HL-60 (cell line): ENCODE data around the gene CEACAM19.
"Not testable (repeated sequence)": the region's sequence is repeated elsewhere in the genome, so short reads cannot be mapped to it uniquely, and the experiment has no call there.

Experiments used
- DNase-seq, 2 experiments: peaks; one replicate each; pipeline ENCODE4 v3.0.0-alpha.2; 2010 to 2020; ENCODE audit warnings: low read depth in 1 of 2, low spot score in 1 of 2
- H3K27ac ChIP-seq: fragments of 250-450 bp; sonication (Bioruptor Pico); replicated peaks from 2 replicates; pipeline ENCODE4 v1.5.1; 2020; ENCODE audit warnings: mild to moderate bottlenecking, moderate library complexity
- H3K27me3 ChIP-seq: fragments of 250-450 bp; sonication (Bioruptor Pico); 2 replicates; pipeline ENCODE4 v1.5.1; 2021; ENCODE audit warnings: mild to moderate bottlenecking, moderate library complexity; ENCODE audit not compliant: insufficient read depth, poor library complexity, severe bottlenecking
- H3K4me3 ChIP-seq: replicated peaks from 2 replicates; pipeline ENCODE4 v1.5.1; 2011; ENCODE audit warnings: mild to moderate bottlenecking, control low read depth, low read length; ENCODE audit not compliant: insufficient read depth
- CTCF ChIP-seq: IDR thresholded peaks from one replicate; pipeline ENCODE4 v1.5.1; 2011; ENCODE audit warnings: low read length, control low read depth, inconsistent platforms; ENCODE audit not compliant: insufficient read depth
- GABPA ChIP-seq: IDR thresholded peaks from 2 replicates; pipeline ENCODE4 v1.6.1; 2012; ENCODE audit warnings: low read depth
- POLR2AphosphoS5 ChIP-seq: IDR thresholded peaks from 2 replicates; pipeline ENCODE4 v1.6.1; 2012; ENCODE audit warnings: low read depth
- SPI1 ChIP-seq: IDR thresholded peaks from 2 replicates; pipeline ENCODE4 v1.6.1; 2012; ENCODE audit warnings: low read depth, mild to moderate bottlenecking, borderline replicate concordance
- TF ChIP-seq, protein P1 (sequence below): IDR thresholded peaks from 2 replicates; pipeline ENCODE4 v1.6.1; 2012; ENCODE audit warnings: low read depth; ENCODE audit not compliant: insufficient replicate concordance

The CEACAM19 gene

DNA sequence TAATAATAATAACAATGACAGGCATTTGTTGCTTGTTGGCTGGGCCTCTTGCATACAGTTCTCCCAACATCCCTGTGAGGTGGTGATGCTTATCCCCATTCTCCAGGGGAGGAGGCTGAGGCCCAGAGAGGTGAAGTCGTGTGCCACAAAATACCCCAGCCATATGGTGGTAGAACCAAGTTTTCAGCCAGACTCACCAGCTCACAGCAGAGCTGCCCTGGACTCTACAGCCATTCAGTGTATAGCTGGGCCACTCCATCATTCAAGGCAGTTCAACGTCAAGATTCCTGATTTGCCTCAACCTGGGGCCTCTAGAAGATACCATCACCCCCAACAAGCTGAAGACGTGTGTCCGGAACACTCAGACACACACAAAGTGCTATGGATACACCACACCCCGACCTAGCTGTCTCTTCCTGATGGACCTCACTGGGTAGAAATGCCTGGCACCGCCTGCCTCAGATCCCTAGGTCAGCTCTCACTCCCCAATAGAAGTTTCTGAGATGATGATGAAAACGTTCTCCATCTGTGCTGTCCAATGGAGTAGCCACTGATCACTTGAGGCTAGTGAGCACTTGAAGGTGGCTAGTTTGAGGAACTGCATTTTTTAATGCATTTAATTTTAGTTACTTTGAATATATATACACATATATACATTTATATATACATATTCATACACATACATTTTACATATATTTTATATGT lies 4.3 kb upstream of the CEACAM19 start:
- no peak for DNase-seq
- Histone ChIP-seq H3K27ac (no peak overlapping the region), H3K4me3 (no peak overlapping the region), H3K27me3 (no peaks in the 10 kb centered on the region)
- TF ChIP-seq CTCF (no peak), POLR2AphosphoS5 (0 out of 2 replicates have a peak, but pooled peaks have one; percentile 33), GABPA (no peak), SPI1 (peak; percentile 6; the same call in 1 of the 2 replicates)

DNA sequence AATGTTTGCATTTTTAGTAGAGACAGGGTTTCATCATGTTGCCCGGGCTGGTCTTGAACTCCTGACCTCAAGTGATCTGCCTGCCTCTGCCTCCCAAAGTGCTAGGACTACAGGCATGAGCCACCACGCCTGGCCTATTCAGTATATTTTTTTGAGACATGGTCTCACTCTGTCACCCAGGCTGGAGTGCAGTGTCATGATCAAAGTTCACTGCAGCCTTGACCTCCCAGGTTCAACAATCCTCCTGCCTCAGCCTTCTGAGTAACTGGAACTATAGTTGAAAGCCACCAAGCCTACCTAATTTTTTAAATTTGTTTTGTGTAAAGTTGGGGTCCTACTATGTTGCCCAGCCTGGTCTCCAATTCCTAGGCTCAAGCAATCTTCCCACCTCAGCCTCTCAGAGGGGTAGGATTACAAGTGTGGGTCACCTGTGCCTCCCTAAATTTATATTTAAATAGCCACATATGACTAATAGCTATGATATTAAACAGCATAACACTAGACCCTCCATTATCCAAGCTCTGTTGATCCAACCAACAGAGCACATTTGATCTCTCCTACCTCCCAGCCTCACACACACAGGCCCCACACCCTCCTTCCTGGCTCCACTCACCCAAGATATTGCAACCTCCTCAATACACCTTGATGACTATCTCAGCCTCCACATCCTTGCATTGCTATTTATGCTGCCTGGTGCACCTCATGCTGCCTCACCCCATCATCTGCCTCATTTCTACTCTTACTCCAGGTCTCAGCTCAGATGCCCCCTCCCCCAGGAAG lies 2.1 kb upstream of the CEACAM19 start:
- Histone ChIP-seq H3K4me3 (no peak overlapping the region), H3K27me3 (no peaks in the 10 kb centered on the region), H3K27ac (no peak overlapping the region)
- DNase-seq, result no peak
- TF ChIP-seq CTCF (no peak), SPI1 (no peak), GABPA (no peak), POLR2AphosphoS5 (no peak)
- TF ChIP-seq, protein P1, sequence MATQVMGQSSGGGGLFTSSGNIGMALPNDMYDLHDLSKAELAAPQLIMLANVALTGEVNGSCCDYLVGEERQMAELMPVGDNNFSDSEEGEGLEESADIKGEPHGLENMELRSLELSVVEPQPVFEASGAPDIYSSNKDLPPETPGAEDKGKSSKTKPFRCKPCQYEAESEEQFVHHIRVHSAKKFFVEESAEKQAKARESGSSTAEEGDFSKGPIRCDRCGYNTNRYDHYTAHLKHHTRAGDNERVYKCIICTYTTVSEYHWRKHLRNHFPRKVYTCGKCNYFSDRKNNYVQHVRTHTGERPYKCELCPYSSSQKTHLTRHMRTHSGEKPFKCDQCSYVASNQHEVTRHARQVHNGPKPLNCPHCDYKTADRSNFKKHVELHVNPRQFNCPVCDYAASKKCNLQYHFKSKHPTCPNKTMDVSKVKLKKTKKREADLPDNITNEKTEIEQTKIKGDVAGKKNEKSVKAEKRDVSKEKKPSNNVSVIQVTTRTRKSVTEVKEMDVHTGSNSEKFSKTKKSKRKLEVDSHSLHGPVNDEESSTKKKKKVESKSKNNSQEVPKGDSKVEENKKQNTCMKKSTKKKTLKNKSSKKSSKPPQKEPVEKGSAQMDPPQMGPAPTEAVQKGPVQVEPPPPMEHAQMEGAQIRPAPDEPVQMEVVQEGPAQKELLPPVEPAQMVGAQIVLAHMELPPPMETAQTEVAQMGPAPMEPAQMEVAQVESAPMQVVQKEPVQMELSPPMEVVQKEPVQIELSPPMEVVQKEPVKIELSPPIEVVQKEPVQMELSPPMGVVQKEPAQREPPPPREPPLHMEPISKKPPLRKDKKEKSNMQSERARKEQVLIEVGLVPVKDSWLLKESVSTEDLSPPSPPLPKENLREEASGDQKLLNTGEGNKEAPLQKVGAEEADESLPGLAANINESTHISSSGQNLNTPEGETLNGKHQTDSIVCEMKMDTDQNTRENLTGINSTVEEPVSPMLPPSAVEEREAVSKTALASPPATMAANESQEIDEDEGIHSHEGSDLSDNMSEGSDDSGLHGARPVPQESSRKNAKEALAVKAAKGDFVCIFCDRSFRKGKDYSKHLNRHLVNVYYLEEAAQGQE, result no peak

- DNase-seq, H3K27me3 ChIP-seq: not testable (repeated sequence)
Observed at GRCh38 chr19:44670027-44670426, 1.3 kb upstream of the CEACAM19 start.

GRCh38 chr19:44672226-44672625 lies 944 bp downstream of the CEACAM19 start:
- no peak overlapping the region for H3K27ac ChIP-seq
- DNase-seq, result no peak
- no peak for TF ChIP-seq CTCF
- no peak for TF ChIP-seq GABPA
- TF ChIP-seq SPI1, result no peak
- TF ChIP-seq POLR2AphosphoS5, result no peak
- TF ChIP-seq, protein P1, result no peak
- no peak overlapping the region for H3K4me3 ChIP-seq
- H3K27me3 ChIP-seq, result no peaks in the 10 kb centered on the region

More at GRCh38 chr19:44670027-44670426, 1.3 kb upstream of the CEACAM19 start:
- not testable (repeated sequence) for H3K4me3 ChIP-seq, H3K27ac ChIP-seq
